ENCODE results near the gene TMEM229B.

The TMEM229B gene

GRCh38 chr14:67503331-67503730, 14.8 kb upstream of the TMEM229B start:
- no peak overlapping the region for H3K9ac ChIP-seq (ENCODE audit: low read depth in 1 of 2, low read length in 2 of 2)
- H3K36me3 ChIP-seq (ENCODE audit: control insufficient read depth in 1 of 2, insufficient read depth in 2 of 2, low read length in 2 of 2): no peaks in the 10 kb centered on the region
- no peak overlapping the region for H3K27ac ChIP-seq (ENCODE audit: low read depth, low read length)
- H3K4me1 ChIP-seq (ENCODE audit: control insufficient read depth in 1 of 2, insufficient read depth in 2 of 2, low read length in 2 of 2): no peaks in the 10 kb centered on the region
- no peak overlapping the region for H3K4me3 ChIP-seq (ENCODE audit: low read depth in 1 of 2, low read length in 2 of 2)
- no peaks in the 10 kb centered on the region for H3K27me3 ChIP-seq (ENCODE audit: control insufficient read depth in 1 of 2, insufficient read depth in 2 of 2, low read length in 2 of 2)
- H3K9me3 ChIP-seq (ENCODE audit: control insufficient read depth in 1 of 2, low read length in 2 of 2): no peaks in the 10 kb centered on the region

DNA sequence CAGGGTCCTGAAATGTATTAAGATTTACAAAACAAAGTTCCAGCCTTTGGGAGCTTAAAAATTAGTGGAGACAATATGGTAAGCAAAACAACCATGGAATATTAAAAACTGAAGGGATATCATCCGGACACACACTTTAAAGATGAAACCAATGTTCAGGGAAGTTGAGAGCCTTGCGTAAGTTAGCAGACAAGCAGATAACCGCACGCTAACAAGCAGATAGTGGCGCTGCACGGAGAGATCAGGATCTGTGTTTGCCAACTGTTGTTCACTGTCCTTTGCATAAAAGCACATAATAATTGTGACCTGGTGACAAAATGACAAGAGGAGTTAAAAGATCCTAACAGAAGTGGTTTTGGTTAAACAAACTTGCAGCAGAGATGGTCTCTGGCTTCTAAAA, 14.3 kb upstream of the TMEM229B start:
- no peaks in the 10 kb centered on the region for H3K4me1 ChIP-seq (ENCODE audit: control insufficient read depth in 1 of 2, insufficient read depth in 2 of 2, low read length in 2 of 2)
- H3K27me3 ChIP-seq (ENCODE audit: control insufficient read depth in 1 of 2, insufficient read depth in 2 of 2, low read length in 2 of 2): no peaks in the 10 kb centered on the region
- H3K4me3 ChIP-seq (ENCODE audit: low read depth in 1 of 2, low read length in 2 of 2): no peak overlapping the region
- no peak overlapping the region for H3K9ac ChIP-seq (ENCODE audit: low read depth in 1 of 2, low read length in 2 of 2)
- H3K36me3 ChIP-seq (ENCODE audit: control insufficient read depth in 1 of 2, insufficient read depth in 2 of 2, low read length in 2 of 2): no peaks in the 10 kb centered on the region
- no peaks in the 10 kb centered on the region for H3K9me3 ChIP-seq (ENCODE audit: control insufficient read depth in 1 of 2, low read length in 2 of 2)
- H3K27ac ChIP-seq (ENCODE audit: low read depth, low read length): no peak overlapping the region

GRCh38 chr14:67501670-67502069, 13.1 kb upstream of the TMEM229B start:
- H3K4me1 ChIP-seq (ENCODE audit: control insufficient read depth in 1 of 2, insufficient read depth in 2 of 2, low read length in 2 of 2): no peaks in the 10 kb centered on the region
- H3K36me3 ChIP-seq (ENCODE audit: control insufficient read depth in 1 of 2, insufficient read depth in 2 of 2, low read length in 2 of 2): no peaks in the 10 kb centered on the region
- no peaks in the 10 kb centered on the region for H3K27me3 ChIP-seq (ENCODE audit: control insufficient read depth in 1 of 2, insufficient read depth in 2 of 2, low read length in 2 of 2)
- no peak overlapping the region for H3K27ac ChIP-seq (ENCODE audit: low read depth, low read length)
- H3K9ac ChIP-seq (ENCODE audit: low read depth in 1 of 2, low read length in 2 of 2): no peak overlapping the region
- H3K4me3 ChIP-seq (ENCODE audit: low read depth in 1 of 2, low read length in 2 of 2): no peak overlapping the region
- H3K9me3 ChIP-seq (ENCODE audit: control insufficient read depth in 1 of 2, low read length in 2 of 2): no peaks in the 10 kb centered on the region

DNA sequence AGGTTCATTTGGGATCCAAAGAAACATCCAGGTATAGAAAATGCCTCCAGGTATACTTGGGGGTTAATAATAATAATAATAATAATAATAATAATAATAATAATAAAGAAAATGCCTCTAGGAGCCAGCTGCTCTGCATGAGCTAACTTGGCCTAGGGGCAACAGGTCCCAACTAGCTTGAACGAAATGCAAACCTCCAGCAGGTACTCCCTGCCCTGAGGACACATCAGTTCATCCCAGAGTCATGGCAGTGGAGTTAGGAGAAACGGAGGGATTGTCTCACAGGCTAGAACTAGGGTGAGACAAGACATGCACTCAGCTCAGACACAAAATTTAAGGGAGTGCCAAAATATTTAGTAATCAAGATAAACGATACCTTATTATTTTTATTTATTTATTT, 12.5 kb upstream of the TMEM229B start:
- H3K36me3 ChIP-seq (ENCODE audit: control insufficient read depth in 1 of 2, insufficient read depth in 2 of 2, low read length in 2 of 2): no peaks in the 10 kb centered on the region
- no peak overlapping the region for H3K27ac ChIP-seq (ENCODE audit: low read depth, low read length)
- no peaks in the 10 kb centered on the region for H3K9me3 ChIP-seq (ENCODE audit: control insufficient read depth in 1 of 2, low read length in 2 of 2)
- no peaks in the 10 kb centered on the region for H3K27me3 ChIP-seq (ENCODE audit: control insufficient read depth in 1 of 2, insufficient read depth in 2 of 2, low read length in 2 of 2)
- no peak overlapping the region for H3K9ac ChIP-seq (ENCODE audit: low read depth in 1 of 2, low read length in 2 of 2)
- no peaks in the 10 kb centered on the region for H3K4me1 ChIP-seq (ENCODE audit: control insufficient read depth in 1 of 2, insufficient read depth in 2 of 2, low read length in 2 of 2)
- no peak overlapping the region for H3K4me3 ChIP-seq (ENCODE audit: low read depth in 1 of 2, low read length in 2 of 2)

DNA sequence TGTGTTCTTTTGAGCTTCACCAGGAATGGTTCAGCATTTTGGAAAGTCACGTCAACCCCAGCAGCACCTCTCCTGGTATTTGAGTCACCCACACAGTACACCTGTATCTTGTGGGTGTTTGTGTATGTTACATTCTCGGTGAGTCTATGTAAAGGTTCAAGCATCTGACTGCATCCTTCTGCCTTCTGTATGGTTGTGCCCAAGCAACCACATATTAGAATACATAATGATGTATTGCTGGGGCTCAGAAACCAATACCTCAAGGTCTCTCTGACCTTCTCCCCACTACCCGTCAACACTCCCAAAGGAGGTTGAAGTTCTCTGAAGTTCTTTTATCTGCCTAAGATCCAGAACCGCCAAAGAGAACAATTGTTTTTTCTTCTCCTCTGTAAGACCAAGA, 9.2 kb upstream of the TMEM229B start:
- H3K4me1 ChIP-seq (ENCODE audit: control insufficient read depth in 1 of 2, insufficient read depth in 2 of 2, low read length in 2 of 2): no peaks in the 10 kb centered on the region
- H3K36me3 ChIP-seq (ENCODE audit: control insufficient read depth in 1 of 2, insufficient read depth in 2 of 2, low read length in 2 of 2): no peaks in the 10 kb centered on the region
- H3K9ac ChIP-seq (ENCODE audit: low read depth in 1 of 2, low read length in 2 of 2): no peak overlapping the region
- H3K27ac ChIP-seq (ENCODE audit: low read depth, low read length): no peak overlapping the region
- H3K4me3 ChIP-seq (ENCODE audit: low read depth in 1 of 2, low read length in 2 of 2): no peak overlapping the region
- no peaks in the 10 kb centered on the region for H3K27me3 ChIP-seq (ENCODE audit: control insufficient read depth in 1 of 2, insufficient read depth in 2 of 2, low read length in 2 of 2)
- H3K9me3 ChIP-seq (ENCODE audit: control insufficient read depth in 1 of 2, low read length in 2 of 2): peaks cover 13 to 17% of the 10 kb centered on the region in 2 donors

DNA sequence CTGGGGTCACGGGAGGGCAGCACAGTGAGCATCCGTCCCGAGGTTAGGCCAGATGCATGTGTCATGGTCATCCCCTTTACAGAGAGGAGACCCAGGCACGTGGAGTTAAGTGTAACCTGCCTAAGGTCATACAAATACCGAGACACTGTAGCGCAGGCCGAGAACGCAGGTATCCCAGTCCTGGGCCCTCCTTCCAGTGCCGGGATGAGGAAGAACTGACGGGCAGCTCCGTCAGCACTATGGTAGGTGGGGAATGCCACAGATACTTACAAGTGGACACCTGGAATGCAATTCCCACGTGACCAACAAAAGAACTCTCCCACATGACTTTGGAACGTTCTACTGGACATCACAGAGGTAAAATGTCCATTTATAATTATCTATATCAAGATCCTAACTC, 8.7 kb upstream of the TMEM229B start:
- Histone ChIP-seq H3K4me1 (ENCODE audit: control insufficient read depth in 1 of 2, insufficient read depth in 2 of 2, low read length in 2 of 2) (no peaks in the 10 kb centered on the region), H3K27me3 (ENCODE audit: control insufficient read depth in 1 of 2, insufficient read depth in 2 of 2, low read length in 2 of 2) (no peaks in the 10 kb centered on the region), H3K9ac (ENCODE audit: low read depth in 1 of 2, low read length in 2 of 2) (no peak overlapping the region), H3K9me3 (ENCODE audit: control insufficient read depth in 1 of 2, low read length in 2 of 2) (peaks cover 15 to 17% of the 10 kb centered on the region in 2 donors), H3K27ac (ENCODE audit: low read depth, low read length) (no peak overlapping the region), H3K36me3 (ENCODE audit: control insufficient read depth in 1 of 2, insufficient read depth in 2 of 2, low read length in 2 of 2) (no peaks in the 10 kb centered on the region), H3K4me3 (ENCODE audit: low read depth in 1 of 2, low read length in 2 of 2) (no peak overlapping the region)

DNA sequence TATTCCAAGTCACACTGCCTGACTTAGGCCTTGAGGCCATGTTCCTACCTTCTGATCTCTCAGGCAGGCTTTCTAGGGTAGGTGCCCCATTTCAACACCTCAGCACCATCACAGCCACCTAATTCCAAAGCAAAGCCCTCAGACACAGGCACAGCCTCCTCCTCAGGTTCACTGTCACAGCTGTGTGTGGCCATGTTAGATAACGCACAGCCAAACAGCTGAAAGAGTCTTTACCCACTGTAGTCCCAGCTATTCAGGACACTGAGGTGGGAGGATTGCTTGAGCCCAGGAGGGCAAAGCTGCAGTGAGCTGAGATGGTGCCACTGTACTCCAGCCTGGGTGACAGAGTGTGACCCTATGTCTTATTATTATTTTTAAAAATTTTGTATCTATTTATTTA, 7.3 kb upstream of the TMEM229B start:
- no peaks in the 10 kb centered on the region for H3K4me1 ChIP-seq (ENCODE audit: control insufficient read depth in 1 of 2, insufficient read depth in 2 of 2, low read length in 2 of 2)
- H3K27ac ChIP-seq (ENCODE audit: low read depth, low read length): no peak overlapping the region
- no peaks in the 10 kb centered on the region for H3K36me3 ChIP-seq (ENCODE audit: control insufficient read depth in 1 of 2, insufficient read depth in 2 of 2, low read length in 2 of 2)
- H3K4me3 ChIP-seq (ENCODE audit: low read depth in 1 of 2, low read length in 2 of 2): no peak overlapping the region
- no peak overlapping the region for H3K9ac ChIP-seq (ENCODE audit: low read depth in 1 of 2, low read length in 2 of 2)
- peaks cover 15 to 17% of the 10 kb centered on the region in 2 donors for H3K9me3 ChIP-seq (ENCODE audit: control insufficient read depth in 1 of 2, low read length in 2 of 2)
- no peaks in the 10 kb centered on the region for H3K27me3 ChIP-seq (ENCODE audit: control insufficient read depth in 1 of 2, insufficient read depth in 2 of 2, low read length in 2 of 2)

- Histone ChIP-seq H3K27me3 (ENCODE audit: control insufficient read depth in 1 of 2, insufficient read depth in 2 of 2, low read length in 2 of 2) (no peaks in the 10 kb centered on the region), H3K9ac (ENCODE audit: low read depth in 1 of 2, low read length in 2 of 2) (no peak overlapping the region), H3K4me3 (ENCODE audit: low read depth in 1 of 2, low read length in 2 of 2) (no peak overlapping the region), H3K9me3 (ENCODE audit: control insufficient read depth in 1 of 2, low read length in 2 of 2) (peaks cover 15 to 17% of the 10 kb centered on the region in 2 donors), H3K4me1 (ENCODE audit: control insufficient read depth in 1 of 2, insufficient read depth in 2 of 2, low read length in 2 of 2) (peaks cover 8 to 12% of the 10 kb centered on the region in 2 donors), H3K27ac (ENCODE audit: low read depth, low read length) (no peak overlapping the region), H3K36me3 (ENCODE audit: control insufficient read depth in 1 of 2, insufficient read depth in 2 of 2, low read length in 2 of 2) (no peaks in the 10 kb centered on the region)
These were observed 4.7 kb upstream of the TMEM229B start for GRCh38 chr14:67493092-67493717.

DNA sequence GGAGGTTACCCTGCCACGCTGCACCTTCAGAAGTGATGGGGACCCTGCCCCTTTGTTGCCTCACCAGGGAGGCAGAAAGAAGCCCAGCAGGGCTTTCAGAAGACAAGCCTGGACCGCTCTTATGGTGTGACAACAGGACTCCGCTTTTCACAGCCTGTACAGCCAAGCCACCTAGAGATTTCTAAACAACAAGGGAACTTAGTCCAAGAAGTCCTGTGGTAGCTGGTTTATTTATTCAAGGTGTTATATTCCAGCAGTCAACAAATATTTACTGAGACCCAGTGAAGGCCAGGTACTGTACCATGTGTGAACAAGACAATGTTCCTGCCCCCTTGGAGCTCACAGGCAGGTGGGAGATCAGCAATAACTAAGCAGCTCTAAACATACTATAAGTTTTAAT, 4.0 kb upstream of the TMEM229B start:
- Histone ChIP-seq H3K36me3 (ENCODE audit: control insufficient read depth in 1 of 2, insufficient read depth in 2 of 2, low read length in 2 of 2) (no peaks in the 10 kb centered on the region), H3K4me1 (ENCODE audit: control insufficient read depth in 1 of 2, insufficient read depth in 2 of 2, low read length in 2 of 2) (peaks cover 14 to 18% of the 10 kb centered on the region in 2 donors), H3K27me3 (ENCODE audit: control insufficient read depth in 1 of 2, insufficient read depth in 2 of 2, low read length in 2 of 2) (no peaks in the 10 kb centered on the region), H3K4me3 (ENCODE audit: low read depth in 1 of 2, low read length in 2 of 2) (no peak overlapping the region), H3K9ac (ENCODE audit: low read depth in 1 of 2, low read length in 2 of 2) (no peak overlapping the region), H3K9me3 (ENCODE audit: control insufficient read depth in 1 of 2, low read length in 2 of 2) (peaks cover 15 to 17% of the 10 kb centered on the region in 2 donors), H3K27ac (ENCODE audit: low read depth, low read length) (no peak overlapping the region)

DNA sequence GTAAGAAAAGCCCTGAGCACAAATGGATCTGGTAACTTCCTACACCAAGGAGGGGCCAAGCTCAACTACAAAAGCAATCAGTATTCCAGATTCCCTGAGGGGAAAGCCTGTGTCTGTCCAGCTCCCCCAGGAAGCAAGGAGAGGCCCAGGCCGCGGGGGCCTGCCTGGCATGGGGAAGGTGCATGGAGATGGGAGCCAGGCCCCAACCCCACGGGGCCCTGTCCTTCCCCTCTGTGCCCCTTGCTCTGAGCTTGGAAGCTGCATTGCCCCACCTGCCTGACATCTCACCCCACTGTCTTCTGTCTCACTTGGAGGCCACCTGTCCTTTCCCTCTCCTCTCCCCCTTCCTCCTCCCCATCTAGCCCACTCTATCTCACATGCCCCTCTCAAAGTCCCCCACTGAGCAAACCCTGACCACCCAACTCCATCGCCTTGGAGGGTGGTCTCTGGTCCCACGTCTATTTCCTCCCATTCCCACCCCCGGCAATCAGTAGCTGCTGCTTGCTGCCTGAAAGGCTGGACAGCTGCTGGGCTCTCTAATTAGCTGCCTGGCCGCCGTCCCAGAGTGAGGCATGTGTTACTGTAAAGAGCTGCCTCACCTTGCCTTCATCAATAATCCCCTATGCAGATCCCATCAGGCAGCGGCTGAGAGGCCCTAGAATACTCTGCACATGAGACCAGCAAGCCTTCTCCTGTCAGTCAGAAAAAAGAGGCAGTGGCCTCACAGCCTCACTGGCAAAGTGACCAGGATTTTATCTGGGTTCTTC, 3.4 kb upstream of the TMEM229B start:
- Histone ChIP-seq H3K27ac (ENCODE audit: low read depth, low read length) (no peak overlapping the region), H3K4me1 (ENCODE audit: control insufficient read depth in 1 of 2, insufficient read depth in 2 of 2, low read length in 2 of 2) (peaks cover 20 to 23% of the 10 kb centered on the region in 2 donors)

More for the DNA sequence above, 3.4 kb upstream of the TMEM229B start:
- H3K9ac ChIP-seq (ENCODE audit: low read depth in 1 of 2, low read length in 2 of 2): no peak overlapping the region
- H3K9me3 ChIP-seq (ENCODE audit: control insufficient read depth in 1 of 2, low read length in 2 of 2): peaks cover 15 to 17% of the 10 kb centered on the region in 2 donors
- H3K27me3 ChIP-seq (ENCODE audit: control insufficient read depth in 1 of 2, insufficient read depth in 2 of 2, low read length in 2 of 2): no peaks in the 10 kb centered on the region
- H3K4me3 ChIP-seq (ENCODE audit: low read depth in 1 of 2, low read length in 2 of 2): no peak overlapping the region
- peaks cover 0 to under 1% of the 10 kb centered on the region in 2 donors for H3K36me3 ChIP-seq (ENCODE audit: control insufficient read depth in 1 of 2, insufficient read depth in 2 of 2, low read length in 2 of 2)

All from duodenal mucosa (tissue), 2 donors.